GF-D8 (cell line): Measurements from ENCODE around the gene TNFRSF25.
"Not testable (repeated sequence)": the region's sequence is repeated elsewhere in the genome, so short reads cannot be mapped to it uniquely, and the experiment has no call there.

Experiments
- DNase-seq: peaks from one replicate; lab custom pipeline; 2025; lab: John Stamatoyannopoulos, UW

TNFRSF25 gene

DNA sequence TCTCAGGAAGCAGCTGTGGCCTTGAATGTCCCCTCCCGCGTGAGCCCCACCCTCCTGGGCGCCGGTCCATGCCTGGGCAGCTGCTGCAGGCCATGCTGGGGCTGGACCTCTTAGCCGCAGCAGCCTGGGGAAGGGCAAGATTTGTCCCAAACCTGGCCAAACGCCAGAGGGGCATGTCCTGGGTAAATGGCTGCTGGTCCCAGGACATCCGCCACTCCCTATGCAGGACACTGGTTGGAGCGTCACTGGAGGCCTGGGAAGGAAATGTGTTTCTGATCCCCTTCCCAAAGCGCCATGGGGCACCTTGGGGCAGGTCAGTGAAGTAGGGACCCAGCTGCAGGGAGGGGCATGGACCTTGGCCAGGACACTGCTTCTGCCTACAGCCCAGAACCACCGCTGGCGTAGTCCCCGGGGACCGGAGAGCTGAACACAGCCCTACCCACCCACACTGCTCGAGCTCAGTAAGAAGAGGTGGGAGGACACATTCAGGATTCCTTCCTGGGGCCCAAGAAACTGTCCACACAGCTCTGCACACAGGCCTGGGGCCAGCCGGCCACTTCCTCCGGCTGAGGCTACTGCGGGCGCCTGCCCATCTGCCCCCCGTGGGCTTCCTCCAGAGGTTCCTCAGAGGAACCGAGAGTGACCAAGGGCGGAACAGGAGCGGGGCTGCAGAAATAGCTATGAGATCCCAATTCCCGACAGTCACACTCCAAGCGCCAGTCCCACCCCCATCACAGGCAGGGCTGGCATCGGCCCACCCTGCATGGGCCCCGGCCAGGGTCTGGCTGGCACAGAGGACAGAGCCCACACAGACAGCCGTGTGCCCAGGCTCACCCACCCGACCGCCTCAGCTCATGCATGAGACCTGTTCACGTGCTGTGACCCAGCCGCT, 36.3 kb upstream of the TNFRSF25 start:
- DNase-seq, result no peak

DNA sequence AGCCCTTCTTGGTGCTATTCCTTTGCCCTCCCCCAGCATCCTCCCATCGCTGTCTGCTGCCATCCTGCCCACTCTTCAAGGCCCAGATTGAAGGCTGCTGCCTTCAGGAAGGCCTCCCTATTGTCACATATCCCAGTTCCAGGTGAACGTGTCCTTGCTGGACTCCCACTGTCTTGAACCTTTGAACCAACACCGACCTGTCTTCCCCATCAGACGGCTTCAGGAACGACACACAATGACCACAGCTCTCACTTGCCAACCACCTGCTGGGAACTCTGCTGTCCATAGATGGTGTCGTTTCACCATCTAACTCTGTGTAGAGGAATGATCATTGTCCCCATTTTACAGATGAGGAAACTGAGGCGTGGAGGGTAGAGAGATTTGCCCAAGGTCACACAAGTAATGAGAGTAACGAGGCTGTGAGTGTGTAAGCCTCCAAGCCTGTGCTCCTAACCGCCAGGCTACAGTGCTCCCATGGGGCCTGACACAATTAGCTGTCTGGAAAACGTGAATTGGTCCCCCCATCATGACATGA, 35.4 kb upstream of the TNFRSF25 start:
- DNase-seq, result no peak

DNA sequence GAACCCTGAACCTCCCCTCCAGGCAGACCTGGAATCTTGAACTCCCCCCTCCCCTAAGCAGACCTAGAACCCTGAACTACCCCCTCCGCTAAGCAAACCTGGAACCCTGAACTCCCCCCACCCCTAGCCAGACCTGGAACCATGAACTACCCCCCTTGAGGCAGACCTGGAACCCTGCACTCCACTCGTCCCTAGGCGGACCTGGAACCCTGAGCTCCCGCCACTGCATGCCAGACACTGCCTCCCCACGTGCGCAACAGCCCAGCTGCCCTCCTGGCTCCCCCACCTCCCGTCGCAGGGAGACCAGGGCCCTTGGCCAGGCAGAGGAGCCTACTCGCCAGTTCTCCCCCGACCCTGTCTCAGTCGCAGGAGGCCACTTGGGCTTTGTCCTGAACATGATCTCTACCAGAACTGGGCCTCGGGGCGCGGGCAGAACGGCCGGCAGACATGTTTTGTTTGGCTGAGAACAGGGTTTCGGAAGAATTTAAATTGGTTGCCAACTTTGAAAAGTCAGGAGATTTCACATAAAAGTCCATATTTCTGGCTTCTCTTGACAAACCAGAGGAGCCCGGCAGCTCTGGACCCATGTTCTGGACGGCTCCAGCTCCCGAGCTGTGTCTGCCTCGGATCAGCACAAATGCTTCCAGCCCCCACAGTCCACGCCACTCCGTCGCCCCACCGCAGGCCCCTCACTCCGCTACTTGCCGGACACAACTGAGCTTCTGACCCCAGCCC, 34.7 kb upstream of the TNFRSF25 start:
- no peak for DNase-seq

DNA sequence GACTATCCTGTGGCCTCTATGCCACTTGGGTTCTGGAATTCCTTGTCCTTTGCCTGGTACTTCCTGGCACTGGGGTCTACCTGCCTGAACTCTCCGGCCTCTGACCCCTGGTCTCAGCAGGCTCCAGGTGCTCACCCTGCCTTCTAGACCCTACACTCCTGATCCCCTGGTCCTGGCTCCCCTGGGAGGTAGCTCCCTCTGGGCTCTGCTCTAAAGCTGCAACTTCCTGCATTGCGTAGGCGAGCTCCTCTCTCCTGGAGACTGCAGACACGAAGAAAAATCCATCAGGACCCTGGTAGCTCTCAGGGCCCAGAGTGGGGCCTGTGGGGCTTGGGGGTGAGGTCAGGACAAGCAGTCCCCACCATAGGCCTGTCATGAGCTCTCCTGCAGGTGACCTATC, 33.3 kb upstream of the TNFRSF25 start:
- DNase-seq, result no peak

DNA sequence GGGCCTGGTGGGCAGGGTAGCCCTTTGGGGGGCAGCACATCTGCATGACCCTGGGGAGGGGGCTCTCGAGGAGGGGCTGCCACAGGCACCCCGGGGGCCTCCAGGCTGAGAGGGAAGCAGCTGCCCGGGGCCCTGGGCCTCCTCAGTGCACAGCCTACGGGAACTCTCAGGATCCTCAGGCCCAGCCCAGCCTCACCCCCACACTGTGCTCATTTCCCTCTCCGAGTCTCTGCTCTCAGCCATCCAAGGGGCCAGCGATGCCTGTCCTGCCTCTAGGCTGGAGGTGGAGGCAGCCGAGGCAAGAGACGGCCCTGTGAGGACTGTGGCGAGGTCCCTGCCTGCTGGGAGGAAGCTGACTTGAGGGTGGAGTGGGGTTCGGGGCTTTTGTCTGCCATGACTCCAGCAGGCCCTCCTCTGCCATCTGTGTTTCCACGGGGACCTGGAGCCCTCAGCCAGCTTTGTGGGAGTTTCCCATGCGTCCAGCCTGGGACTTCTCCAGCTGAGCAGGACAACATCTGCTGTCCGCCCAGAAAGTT, 32.7 kb upstream of the TNFRSF25 start:
- DNase-seq, result no peak

DNA sequence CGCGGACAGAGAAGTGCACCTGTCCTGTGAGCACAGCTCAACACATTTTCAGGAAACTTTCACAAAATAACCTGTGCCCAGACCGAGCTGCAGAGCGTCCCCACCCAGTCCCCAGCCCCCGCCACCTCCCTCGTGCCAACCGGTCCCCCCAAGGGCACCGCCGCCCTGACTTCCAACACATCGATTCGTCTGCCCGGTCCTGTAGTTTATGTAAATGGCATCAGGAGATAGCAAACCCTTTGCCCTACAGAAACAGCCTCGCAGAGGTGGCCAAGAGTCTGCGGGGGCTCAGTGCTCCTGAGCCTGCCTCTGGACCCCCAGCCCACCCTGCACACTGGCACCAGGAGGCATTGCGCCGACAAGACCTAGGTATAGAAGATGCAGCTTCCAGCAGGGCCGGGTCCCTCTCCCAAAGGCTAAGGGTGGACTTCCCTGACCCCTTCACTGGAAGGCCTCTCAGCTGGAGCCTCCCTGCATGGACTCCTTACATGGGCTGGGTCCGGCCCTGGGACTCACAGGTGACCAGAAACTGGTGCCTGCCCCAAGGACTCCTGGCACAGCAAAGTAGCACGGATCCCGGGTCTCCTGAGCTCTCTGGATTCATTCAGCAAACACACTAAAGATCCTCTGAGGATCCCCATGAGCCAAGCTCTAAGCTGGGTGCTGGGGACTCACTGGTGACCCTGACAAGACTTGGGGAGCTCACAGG, 32.0 kb upstream of the TNFRSF25 start:
- DNase-seq, result no peak

DNA sequence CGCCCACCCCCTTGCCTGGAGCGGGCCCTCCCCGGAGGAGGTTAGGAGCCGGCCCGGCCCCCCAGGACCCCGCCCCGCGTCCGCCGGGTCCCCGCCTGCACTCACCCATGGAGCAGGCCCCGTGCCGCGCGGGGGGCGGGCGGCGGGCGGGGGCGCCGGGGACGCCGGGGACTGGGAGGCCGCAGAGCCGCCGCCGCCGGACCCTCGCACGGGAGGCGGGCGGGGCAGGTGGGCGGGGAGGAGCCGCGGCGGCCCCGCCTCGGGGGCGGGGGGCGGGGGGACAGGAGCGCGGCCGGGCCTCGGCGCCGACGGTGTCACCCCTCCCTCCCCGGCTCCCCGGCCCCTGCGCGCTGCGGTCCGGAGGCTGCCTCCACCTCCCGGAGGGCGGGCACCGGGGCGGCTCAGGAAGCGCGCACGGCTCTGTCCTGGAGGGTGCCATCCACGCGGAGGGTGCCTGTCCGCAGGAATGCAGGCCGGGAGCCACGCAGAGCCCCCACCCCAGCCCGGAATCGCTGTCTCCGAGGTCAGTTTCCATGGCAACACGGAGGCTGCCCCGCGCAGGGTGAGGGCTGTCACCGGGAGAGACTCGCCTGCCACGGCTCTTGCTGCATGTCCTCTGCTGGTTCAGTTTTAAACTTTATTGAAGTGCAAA, 31.4 kb upstream of the TNFRSF25 start:
- DNase-seq, result no peak

DNA sequence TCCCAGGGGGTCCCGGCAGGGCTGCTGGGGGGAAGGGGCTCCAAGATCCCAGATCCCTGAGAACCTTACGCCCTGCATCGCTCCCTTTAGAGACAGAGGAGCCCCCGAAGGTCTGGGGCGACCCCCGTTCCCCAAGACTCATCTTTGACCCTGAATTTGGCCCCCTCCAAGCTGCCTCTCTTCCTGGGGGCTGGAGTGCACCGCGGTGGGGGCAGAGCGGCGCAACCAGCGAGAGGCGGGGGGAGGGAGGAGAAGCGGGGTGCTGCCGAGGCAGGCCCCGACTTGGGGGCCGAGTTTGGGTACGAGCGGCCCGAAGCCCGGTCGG, 30.9 kb upstream of the TNFRSF25 start:
- DNase-seq, result no peak

DNA sequence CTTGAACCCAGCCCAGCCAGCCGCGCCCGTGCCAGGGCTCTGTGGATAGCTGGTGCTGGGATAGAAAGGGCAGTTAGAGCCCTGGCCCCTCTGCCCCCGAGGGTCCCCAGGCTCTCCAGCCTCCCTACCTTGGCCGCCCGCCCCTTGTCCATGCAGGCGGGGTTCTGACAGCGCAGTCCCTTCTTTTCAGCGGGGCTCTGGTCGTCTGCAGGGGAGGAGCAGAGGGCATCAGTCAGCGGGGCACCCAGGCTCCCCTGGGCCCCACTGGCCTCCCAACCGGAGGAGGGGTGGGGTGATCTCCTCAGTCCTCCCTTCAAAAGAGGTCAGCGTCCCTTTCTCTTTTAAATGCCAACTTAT, 30.4 kb upstream of the TNFRSF25 start:
- no peak for DNase-seq

DNA sequence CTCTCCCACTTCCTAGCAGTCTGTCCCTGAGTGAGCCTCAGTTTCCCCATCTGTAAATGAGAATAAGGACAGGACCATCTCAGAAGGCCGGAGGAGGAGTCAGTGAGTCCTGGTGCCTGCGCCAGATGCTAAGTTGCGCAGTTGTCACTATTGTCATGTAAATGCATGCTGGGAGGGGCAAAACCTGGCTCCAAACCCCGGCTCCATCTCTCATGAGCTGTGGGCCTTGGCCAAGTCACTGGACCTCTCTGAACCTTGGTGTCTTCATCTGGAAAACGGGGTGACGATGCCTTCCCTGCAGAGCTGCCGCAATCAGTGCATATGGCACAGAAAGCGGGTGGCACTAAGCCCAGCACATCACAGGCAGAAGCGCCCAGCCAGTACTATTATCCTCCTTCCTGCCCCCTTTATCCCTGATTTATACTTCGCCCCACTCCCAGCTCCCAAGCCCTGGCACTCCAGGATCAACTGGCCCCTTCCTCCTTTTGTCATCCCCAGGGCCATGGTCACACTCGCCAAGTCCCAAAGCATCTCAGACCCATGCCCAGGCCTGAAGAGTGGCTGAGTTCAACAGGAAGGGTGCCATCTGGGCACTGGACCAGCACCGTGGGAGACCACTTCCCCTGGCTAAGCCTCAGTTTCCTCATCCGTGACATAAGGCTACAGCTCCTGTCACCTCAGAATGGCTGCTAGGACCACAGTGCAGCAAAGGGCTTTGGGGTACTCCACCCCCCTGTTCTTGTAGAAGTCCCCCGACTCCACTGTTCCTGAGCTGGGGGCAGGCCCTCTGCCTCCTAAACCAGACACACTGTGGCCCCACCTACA, 29.8 kb upstream of the TNFRSF25 start:
- DNase-seq, result no peak

DNA sequence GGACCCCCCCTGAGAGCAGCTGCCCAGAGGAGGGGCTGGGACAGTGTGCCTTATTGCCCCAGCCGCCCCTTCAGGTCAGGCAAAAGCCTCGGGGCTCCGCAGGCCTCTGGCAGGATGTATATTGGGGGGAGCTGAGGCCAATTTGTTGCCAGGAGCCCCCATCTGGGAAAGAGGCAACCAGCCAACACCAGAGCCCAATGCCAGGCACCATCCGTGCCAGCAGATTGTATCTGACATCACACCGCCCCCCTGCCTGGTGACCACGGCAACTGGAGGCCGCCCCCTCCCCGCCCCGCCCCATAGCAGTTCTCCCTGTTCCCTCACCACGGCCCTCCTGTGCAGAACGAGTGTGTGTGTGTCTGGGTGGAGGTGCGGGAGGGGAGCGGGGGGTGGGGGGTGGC, 29.1 kb upstream of the TNFRSF25 start:
- DNase-seq, result no peak

DNA sequence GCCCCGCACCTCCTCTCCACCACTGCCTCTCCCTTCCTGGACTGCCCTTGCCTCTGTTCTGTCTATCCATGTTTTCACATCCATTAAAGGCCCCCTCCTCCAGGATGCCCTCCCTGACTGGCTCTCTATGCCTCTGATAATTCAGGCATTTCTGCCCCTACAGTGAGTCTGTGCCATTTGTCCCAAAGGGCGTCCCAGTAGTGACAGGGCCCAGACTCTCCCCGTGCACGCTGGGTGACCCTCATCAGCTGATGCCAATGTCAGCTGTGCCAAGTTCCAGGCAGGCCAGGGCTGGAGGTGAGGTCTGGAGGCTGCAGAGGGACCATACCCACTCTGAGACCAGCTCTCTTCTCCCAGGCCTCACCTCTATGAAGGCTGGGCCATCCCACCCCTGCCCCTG, 28.7 kb upstream of the TNFRSF25 start:
- no peak for DNase-seq

DNA sequence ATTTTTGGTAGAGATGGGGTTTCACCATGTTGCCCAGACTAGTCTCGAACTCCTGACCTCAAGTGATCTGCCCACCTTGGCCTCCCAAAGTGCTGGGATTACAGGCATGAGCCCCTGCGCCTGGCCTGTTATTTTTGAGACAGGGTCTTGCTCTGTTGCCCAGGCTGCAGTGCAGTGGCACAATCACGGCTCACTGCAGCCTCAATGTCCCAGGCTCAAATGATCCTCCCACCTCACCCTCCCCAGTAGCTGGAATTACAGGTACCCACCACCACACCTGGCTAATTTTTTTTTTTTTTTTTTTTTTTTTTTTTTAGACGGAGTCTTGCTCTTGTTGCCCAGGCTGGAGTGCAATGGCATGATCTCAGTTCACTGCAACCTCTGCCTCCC, 27.9 kb upstream of the TNFRSF25 start:
- not testable (repeated sequence) for DNase-seq

DNA sequence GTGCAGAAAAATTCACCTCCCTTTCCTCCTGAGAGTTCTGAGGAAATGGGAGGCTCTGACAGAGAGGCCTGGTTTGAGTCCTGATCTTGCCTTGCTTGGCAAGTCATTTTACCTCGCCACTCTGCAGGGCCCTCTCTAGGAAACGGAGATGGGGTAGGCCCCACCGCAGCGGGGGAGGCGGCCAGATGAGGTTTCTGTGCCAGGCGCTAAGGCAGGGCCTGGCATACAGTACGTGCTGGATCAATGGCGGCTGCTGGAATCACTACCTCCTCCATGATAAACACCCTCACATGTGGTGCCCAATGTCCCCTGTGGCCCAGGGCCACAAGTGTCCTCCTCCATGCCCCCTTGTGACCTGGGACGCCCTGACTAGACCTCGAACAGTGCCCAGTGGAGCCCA, 26.0 kb upstream of the TNFRSF25 start:
- DNase-seq, result peak; percentile 47

DNA sequence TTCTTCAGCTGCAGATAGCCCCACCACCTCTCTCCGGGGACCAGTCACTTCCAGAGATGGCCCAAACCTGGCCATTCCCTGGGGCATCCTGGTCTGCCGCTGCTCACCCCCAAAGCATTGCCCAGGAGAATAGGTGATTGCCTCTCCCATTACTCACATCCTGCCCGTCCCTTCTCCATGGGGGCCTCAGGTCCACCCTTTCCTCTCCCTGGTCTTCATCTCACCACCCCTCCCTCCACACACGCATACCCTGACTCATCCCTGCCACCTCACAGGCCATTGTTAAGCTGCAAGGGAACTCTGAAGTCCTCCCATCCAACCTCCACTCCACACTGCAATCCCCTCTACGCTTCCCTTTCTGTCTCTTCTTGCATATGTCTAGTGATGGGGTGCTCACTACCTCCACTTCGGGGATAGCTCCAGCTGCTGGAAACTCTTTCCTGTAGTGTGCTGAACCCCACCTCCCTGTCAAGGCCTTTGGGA, 25.5 kb upstream of the TNFRSF25 start, which contains the start of gene PLEKHG5:
Gene PLEKHG5 (minus strand): TSS at position 188 of the 483 bp plus-strand sequence. CDS start 14,096 bp downstream, outside the sequence.
- DNase-seq, result no peak

DNA sequence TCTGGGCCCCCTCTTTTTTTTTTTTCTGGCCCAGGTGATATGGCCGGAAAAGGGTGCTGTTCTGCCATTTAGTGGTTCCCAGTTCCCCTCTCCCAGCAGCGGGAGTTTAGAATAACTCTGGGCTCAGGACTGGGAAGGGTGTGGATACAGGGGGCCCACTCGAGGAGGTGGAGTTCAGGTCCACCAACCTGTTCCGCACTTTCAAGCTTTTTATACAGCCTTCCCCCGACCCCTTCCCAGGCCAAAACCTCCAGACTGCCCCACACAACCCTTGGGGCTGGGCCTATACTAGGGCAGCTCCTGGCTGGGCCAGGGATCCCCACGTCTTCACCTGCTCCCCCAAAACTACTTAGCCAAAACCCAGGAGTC, 25.1 kb upstream of the TNFRSF25 start:
- DNase-seq, result no peak

DNA sequence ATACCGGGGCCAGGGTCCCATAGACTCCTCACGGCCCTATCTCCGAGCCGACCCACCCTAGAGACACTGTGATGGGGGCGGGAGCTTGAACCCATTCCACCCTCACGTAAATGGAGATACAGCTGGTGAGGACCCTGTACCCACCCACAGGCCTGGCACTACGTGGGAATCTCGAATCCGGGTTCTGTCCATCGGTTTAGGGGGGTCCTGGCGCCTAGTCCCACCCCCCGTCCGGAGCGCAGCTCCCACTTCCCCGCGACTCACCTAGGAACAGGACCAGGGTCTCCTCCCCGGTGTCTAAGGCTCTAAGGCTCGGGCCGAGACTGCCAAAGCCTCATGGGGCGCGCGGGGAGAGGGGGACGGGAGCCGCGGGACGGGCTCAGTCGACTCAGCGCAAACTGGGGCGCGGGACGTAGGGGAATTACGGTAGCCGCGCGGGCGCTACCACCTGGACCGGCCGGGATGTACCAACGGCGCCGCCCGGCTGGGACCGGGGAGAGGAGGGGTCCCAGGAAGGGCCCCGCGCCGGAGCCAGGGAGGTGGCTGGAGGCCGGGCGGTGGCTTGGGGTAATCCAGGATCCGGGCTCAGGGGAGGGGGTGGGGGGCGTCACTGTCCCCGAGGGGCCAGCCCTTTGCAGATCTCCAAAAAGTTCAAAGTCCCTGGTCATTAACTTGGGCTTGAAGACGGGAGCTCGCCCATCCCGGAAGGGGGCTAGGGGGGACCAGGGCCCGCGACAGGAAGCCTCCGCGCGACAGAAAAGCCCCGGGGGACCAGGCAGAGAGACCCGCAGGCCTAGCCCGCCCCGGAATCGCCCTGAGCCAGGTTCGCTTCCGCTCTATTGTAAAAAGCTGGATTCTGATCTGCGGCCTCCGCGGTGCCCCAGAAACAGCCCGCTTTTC, 24.5 kb upstream of the TNFRSF25 start:
- peak; percentile 26 for DNase-seq

DNA sequence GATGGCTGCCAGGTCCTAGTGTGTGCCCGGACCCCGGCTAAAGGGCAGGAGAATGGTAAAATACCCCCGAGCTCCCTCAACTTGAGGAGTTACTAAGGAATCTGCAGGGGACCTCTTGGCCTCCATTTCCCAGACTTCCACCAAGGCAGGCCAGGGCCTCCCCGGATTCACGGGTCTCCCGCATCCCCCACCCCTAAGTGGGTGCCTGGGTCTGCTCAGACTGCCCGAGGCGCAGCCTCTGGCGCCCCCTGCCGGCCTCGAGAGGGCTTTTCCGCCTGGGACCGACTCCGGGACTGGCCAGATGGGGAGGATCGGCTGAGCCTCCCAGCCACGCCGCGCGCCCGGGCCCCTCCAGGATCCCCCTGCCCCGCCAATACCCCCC, 23.8 kb upstream of the TNFRSF25 start:
- DNase-seq, result peak; percentile 27

DNA sequence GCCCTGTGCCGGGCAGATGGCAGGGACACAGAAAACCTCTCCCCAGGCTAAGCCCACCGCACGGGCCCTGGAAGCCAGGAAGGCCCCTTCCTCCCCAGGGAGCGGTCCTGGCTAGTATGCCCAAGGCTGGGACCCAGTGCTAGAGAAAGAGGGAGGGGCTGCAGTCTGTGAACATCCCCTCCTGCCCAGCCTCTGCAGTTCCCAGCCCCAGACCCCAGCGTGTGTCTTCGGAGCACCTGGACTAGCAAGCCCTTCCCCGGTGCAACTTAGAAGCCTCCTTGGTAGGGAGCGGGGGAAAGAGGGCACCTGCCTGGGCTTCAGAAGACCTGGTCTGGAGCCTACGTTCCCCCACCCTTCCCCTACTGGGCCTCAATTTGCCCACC, 23.4 kb upstream of the TNFRSF25 start:
- no peak for DNase-seq
